22Rv1 (cell line): Measurements from ENCODE around the gene SPIB.

ENCODE experiments used
- ZFX ChIP-seq: fragments of 450-650 bp; IDR thresholded peaks from 2 replicates; pipeline ENCODE4 v1.6.1; 2017; ENCODE audit warnings: antibody characterized with exemption, borderline replicate concordance
- TF ChIP-seq, protein P1 (sequence below): fragments of 450-650 bp; IDR thresholded peaks from 2 replicates; pipeline ENCODE4 v1.5.1; 2017; ENCODE audit warnings: mild to moderate bottlenecking

DNA sequence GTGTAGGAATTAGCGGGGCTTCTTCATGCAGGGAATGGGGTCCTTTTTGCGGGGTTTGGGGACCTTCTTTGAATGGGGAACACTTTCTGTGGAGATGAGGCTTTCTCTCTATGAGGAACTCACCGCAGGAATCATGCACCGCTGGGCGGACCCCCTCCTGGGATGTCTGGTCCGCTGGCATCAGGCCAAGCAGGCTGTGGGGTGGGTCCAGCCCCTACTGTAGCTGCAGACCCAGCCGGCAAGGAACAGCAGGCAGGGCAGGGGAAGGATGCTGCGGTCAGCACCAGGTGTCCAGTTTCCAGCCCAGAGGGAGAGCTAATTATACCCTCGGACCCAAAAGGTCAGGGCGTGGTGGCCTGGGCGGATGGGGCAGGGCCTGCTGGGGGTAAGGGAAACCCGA lies 15.8 kb downstream of the SPIB start:
- TF ChIP-seq, protein P1, sequence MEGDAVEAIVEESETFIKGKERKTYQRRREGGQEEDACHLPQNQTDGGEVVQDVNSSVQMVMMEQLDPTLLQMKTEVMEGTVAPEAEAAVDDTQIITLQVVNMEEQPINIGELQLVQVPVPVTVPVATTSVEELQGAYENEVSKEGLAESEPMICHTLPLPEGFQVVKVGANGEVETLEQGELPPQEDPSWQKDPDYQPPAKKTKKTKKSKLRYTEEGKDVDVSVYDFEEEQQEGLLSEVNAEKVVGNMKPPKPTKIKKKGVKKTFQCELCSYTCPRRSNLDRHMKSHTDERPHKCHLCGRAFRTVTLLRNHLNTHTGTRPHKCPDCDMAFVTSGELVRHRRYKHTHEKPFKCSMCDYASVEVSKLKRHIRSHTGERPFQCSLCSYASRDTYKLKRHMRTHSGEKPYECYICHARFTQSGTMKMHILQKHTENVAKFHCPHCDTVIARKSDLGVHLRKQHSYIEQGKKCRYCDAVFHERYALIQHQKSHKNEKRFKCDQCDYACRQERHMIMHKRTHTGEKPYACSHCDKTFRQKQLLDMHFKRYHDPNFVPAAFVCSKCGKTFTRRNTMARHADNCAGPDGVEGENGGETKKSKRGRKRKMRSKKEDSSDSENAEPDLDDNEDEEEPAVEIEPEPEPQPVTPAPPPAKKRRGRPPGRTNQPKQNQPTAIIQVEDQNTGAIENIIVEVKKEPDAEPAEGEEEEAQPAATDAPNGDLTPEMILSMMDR, result no peak
- no peak for TF ChIP-seq ZFX
